Thymus (tissue), 11 donors: ENCODE data around the gene GJC1. TPM values are rescaled to one million over a fixed set of nuclear protein-coding genes. Genes with fewer than 3 reads are reported as not detected.

ENCODE experiments used
- DNase-seq, 9 donors: peaks; one replicate each; pipeline ENCODE4 v3.0.0-alpha.2; 2013; ENCODE audit warnings: low spot score in 9 of 9, low read depth in 6 of 9, missing footprints in 1 of 9
- H3K27ac ChIP-seq, 2 donors: one replicate each; pipeline ENCODE4 v1.5.1; 2013; ENCODE audit warnings: control low read depth in 1 of 2, low read depth in 1 of 2, low read length in 1 of 2, mild to moderate bottlenecking in 1 of 2, moderate library complexity in 1 of 2
- H3K27me3 ChIP-seq, 2 donors: one replicate each; pipeline ENCODE4 v1.5.1; 2013; ENCODE audit warnings: low read length in 1 of 2; ENCODE audit not compliant: control insufficient read depth in 2 of 2, insufficient read depth in 1 of 2
- H3K36me3 ChIP-seq, 2 donors: one replicate each; pipeline ENCODE4 v1.5.1; 2013; ENCODE audit warnings: low read length in 1 of 2, mild to moderate bottlenecking in 1 of 2, moderate library complexity in 1 of 2; ENCODE audit not compliant: control insufficient read depth in 2 of 2, insufficient read depth in 2 of 2
- H3K4me1 ChIP-seq, 2 donors: one replicate each; pipeline ENCODE4 v1.5.1; 2013; ENCODE audit warnings: low read length in 2 of 2; ENCODE audit not compliant: control insufficient read depth in 2 of 2, insufficient read depth in 2 of 2
- H3K4me3 ChIP-seq, 2 donors: one replicate each; pipeline ENCODE4 v1.5.1; 2013; ENCODE audit warnings: low read length in 2 of 2, control low read depth in 1 of 2, mild to moderate bottlenecking in 1 of 2
- H3K9me3 ChIP-seq, 2 donors: one replicate each; pipeline ENCODE4 v1.5.1; 2013; ENCODE audit warnings: low read length in 1 of 2, mild to moderate bottlenecking in 1 of 2; ENCODE audit not compliant: control insufficient read depth in 2 of 2, insufficient read depth in 1 of 2
- WGBS: extraction: QIAGEN DNeasy Blood & Tissue Kit; methylation state at CpG from one replicate; pipeline ENCODE4 v1.1.7; 2013; 5-methylcytosine and 5-hydroxymethylcytosine counted together
- polyA plus RNA-seq: library from polyadenylated mRNA; stranded (reverse); fragments of 200-250 nt; gene quantifications from one replicate; pipeline ENCODE4 v1.2.3, GENCODE V29; 2013
- total RNA-seq: library from RNA; stranded (reverse); fragments of 120-200 nt; gene quantifications from one replicate; pipeline ENCODE4 v1.2.4, GENCODE V29; 2013
- donor health status: healthy.

The GJC1 gene
- total and polyA plus RNA-seq, 2 donors = 2.1 to 2.2 TPM

GRCh38 chr17:44797802-44798201, 32.3 kb downstream of the GJC1 start:
- Histone ChIP-seq H3K4me3 (no peak overlapping the region), H3K9me3 (no peaks in the 10 kb centered on the region), H3K27ac (no peak overlapping the region), H3K4me1 (peaks cover 0 to 7% of the 10 kb centered on the region in 2 donors), H3K27me3 (no peaks in the 10 kb centered on the region), H3K36me3 (no peaks in the 10 kb centered on the region)
- WGBS = 92% methylated on average over 11 of the region's 11 CpGs
- no peak for DNase-seq

GRCh38 chr17:44796731-44797130, 33.4 kb downstream of the GJC1 start:
- no peak for DNase-seq
- no peak overlapping the region for H3K27ac ChIP-seq
- H3K9me3 ChIP-seq = no peaks in the 10 kb centered on the region
- H3K36me3 ChIP-seq = no peaks in the 10 kb centered on the region
- WGBS = 97% methylated on average over 9 of the region's 9 CpGs
- H3K27me3 ChIP-seq = no peaks in the 10 kb centered on the region
- H3K4me3 ChIP-seq = no peak overlapping the region
- H3K4me1 ChIP-seq = peaks cover 0 to 7% of the 10 kb centered on the region in 2 donors

- no peak for DNase-seq
- Histone ChIP-seq H3K27me3 (no peaks in the 10 kb centered on the region), H3K27ac (no peak overlapping the region), H3K4me3 (no peak overlapping the region), H3K36me3 (no peaks in the 10 kb centered on the region), H3K9me3 (no peaks in the 10 kb centered on the region), H3K4me1 (peaks cover 0 to 7% of the 10 kb centered on the region in 2 donors)
- WGBS = 85% methylated on average over 10 of the region's 10 CpGs
Measured at GRCh38 chr17:44795928-44796327, 34.2 kb downstream of the GJC1 start.

GRCh38 chr17:44795421-44795820, 34.7 kb downstream of the GJC1 start:
- no peak for DNase-seq
- Histone ChIP-seq H3K9me3 (no peaks in the 10 kb centered on the region), H3K4me3 (no peak overlapping the region), H3K27ac (no peak overlapping the region), H3K27me3 (no peaks in the 10 kb centered on the region), H3K36me3 (no peaks in the 10 kb centered on the region), H3K4me1 (peaks cover 0 to 7% of the 10 kb centered on the region in 2 donors)
- 94% methylated on average over 9 of the region's 9 CpGs for WGBS

GRCh38 chr17:44794851-44795413, 35.2 kb downstream of the GJC1 start:
- peaks cover 0 to 7% of the 10 kb centered on the region in 2 donors for H3K4me1 ChIP-seq
- no peak for DNase-seq
- no peaks in the 10 kb centered on the region for H3K36me3 ChIP-seq
- H3K4me3 ChIP-seq = no peak overlapping the region
- H3K9me3 ChIP-seq = no peaks in the 10 kb centered on the region
- peak overlapping the region in 1 of 2 donors; percentile 37 for H3K27ac ChIP-seq
- H3K27me3 ChIP-seq = no peaks in the 10 kb centered on the region
- WGBS = 71% methylated on average over 10 of the region's 10 CpGs

- DNase-seq = no peak
- WGBS = 88% methylated on average over 18 of the region's 18 CpGs
- Histone ChIP-seq H3K36me3 (no peaks in the 10 kb centered on the region), H3K4me1 (peaks cover 0 to 7% of the 10 kb centered on the region in 2 donors), H3K27me3 (no peaks in the 10 kb centered on the region), H3K9me3 (no peaks in the 10 kb centered on the region), H3K27ac (peak overlapping the region in 1 of 2 donors; percentile 37), H3K4me3 (no peak overlapping the region)
Measured at GRCh38 chr17:44793885-44794842, 35.9 kb downstream of the GJC1 start.

GRCh38 chr17:44792276-44792675, 37.8 kb downstream of the GJC1 start:
- no peaks in the 10 kb centered on the region for H3K27me3 ChIP-seq
- 98% methylated on average over 1 of the region's 1 CpG for WGBS
- no peak overlapping the region for H3K27ac ChIP-seq
- no peaks in the 10 kb centered on the region for H3K36me3 ChIP-seq
- no peak overlapping the region for H3K4me3 ChIP-seq
- H3K9me3 ChIP-seq = no peaks in the 10 kb centered on the region
- H3K4me1 ChIP-seq = peaks cover 0 to 7% of the 10 kb centered on the region in 2 donors
- DNase-seq = no peak

GRCh38 chr17:44788139-44788538, 41.9 kb downstream of the GJC1 start:
- no peak overlapping the region for H3K27ac ChIP-seq
- no peaks in the 10 kb centered on the region for H3K27me3 ChIP-seq
- H3K9me3 ChIP-seq = no peaks in the 10 kb centered on the region
- no peaks in the 10 kb centered on the region for H3K4me1 ChIP-seq
- 93% methylated on average over 7 of the region's 7 CpGs for WGBS
- no peaks in the 10 kb centered on the region for H3K36me3 ChIP-seq
- no peak for DNase-seq
- H3K4me3 ChIP-seq = no peak overlapping the region

- Histone ChIP-seq H3K27ac (no peak overlapping the region), H3K4me3 (no peak overlapping the region), H3K27me3 (no peaks in the 10 kb centered on the region), H3K9me3 (no peaks in the 10 kb centered on the region), H3K4me1 (no peaks in the 10 kb centered on the region), H3K36me3 (no peaks in the 10 kb centered on the region)
- 94% methylated on average over 15 of the region's 15 CpGs for WGBS
- DNase-seq = no peak
Measured at GRCh38 chr17:44787271-44787940, 42.7 kb downstream of the GJC1 start.
